ENCODE data around the gene LRFN2.

Gene LRFN2

GRCh38 chr6:40585651-40586269, 1.4 kb downstream of the LRFN2 start:
- no peak for DNase-seq

DNA sequence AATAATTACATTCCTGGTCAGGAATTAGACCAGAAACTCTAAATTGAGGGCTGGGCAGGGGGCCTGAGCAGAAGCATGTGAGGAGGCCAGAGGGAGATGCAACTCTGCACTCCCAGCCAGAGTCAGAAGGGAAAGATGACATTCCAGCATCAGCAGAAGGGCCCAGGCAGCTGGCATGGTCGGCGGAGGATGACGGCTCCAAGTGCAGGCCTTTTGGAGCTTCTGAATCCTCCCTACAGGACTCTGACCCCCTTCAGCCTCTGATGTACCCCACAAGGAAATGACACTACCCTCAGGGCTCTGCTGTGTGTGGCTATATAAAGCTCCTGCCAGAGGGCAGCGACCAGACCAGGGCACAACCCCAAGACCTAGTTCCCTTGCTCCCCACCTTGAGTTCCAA, 1.9 kb downstream of the LRFN2 start:
- DNase-seq: no peak

GRCh38 chr6:40584741-40585140, 2.4 kb downstream of the LRFN2 start:
- no peak for DNase-seq

DNA sequence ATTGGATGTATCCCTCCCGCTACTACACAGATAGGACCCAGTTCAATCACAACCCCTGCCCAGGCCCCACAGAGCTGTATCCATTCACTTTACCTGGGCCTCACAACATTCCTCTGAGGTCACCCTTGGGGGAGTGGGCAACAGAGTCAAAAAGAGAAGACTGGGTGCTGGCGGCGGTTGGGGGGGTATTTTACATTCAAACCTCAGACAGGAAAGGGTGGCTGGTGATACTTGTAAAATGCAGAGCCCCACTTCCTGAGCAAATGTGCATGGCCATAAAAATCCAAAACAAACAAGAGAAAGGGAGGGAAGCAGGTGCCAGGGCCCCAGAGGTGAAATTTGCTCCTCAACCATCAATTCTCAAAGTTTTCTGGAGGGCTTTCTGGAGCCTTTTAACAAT, 3.5 kb downstream of the LRFN2 start:
- no peak for DNase-seq

DNA sequence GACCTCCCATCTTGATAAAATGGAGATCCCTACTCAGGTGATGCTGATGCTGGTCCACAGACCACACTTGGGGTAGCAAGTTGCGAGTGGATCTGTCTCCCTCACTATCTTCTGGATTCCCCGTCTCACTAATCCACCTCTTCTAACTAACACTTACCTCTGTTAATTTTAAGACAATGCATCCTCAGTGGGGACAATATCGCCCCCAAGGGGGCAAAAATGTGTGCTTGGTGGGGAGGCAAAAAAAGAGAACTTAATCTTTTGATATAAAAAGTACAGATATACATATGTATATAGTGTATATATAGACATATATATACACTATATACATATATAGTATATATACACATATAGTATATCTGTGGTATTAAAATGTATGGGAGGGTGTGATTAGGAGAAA, 4.3 kb downstream of the LRFN2 start:
- no peak for DNase-seq

DNA sequence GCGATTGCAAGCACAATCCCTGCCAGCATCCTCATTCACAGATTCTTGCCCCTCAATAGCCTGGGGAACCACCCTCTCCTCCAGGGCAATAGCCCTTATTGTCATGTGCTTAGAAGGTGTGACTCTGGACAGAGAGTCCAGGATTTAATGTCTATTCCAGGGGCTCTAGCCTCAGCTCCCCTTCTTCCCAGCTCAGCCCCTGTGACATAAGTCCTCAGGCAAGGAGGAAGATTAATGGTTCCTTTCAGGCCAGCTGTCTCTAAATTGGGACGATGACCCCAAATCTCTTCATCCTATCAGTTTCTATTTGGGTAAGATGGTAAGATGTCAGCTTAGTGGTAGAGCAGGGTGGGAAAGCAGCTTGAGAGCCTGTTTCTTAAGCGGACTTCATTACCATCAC, 8.1 kb downstream of the LRFN2 start:
- DNase-seq: no peak

DNA sequence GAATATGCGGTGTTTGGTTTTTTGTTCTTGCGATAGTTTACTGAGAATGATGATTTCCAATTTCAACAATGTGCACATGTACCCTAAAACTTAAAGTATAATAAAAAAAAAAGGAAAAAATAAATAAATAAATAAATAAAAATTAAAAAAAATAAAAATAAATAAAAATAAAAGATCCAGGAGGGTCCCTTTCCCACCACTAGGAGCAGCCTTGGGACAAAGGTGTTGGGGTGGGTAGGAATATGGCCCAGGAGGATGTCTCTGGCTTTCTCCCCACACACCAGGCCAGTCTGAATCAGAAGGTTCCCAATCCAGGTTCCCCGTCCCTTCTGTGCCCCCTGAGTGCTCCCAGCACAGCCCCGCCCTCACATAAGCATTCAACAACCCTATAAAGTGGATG, 9.5 kb downstream of the LRFN2 start:
- DNase-seq: no peak

- DNase-seq: no peak
Measured at GRCh38 chr6:40573221-40573620, 13.9 kb downstream of the LRFN2 start.

DNA sequence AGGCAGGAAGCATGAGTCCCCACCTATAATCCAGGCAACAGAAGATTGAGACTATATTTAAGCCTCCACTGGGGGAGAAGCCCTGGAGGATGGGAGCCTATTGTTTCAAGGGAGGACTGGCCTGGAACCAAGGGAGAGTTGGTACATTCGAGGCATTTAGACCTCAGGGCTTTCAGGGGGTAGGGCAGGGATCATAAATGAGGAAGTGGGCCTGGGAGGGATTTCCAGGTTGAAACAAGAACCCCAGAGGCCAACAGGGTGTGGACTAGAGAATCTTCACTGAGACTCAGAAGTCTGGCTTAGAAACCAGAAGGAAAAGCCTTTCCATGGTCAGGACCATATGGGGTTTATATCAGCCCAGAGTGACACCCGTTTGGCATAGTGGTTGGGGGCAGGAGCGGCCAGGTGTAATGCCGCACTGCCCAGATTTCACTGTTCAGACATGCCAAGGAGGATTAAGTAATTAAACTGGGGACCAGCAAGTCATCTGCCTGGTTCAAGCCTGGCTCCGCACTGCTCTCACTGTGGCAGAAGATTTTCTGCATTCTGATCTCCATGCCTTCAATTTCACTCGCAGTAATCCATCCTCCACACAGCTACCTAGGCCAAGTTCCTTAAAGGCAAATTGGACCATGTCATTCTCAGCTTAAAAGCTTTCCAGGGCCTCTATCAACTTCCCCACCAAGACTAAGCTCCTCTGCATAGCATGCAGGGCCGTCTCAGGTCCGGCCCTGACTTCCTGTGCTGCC, 17.8 kb downstream of the LRFN2 start:
- DNase-seq: no peak

GRCh38 chr6:40568062-40568708, 19.0 kb downstream of the LRFN2 start:
- no peak for DNase-seq

GRCh38 chr6:40563111-40563510, 24.1 kb downstream of the LRFN2 start:
- DNase-seq: no peak

DNA sequence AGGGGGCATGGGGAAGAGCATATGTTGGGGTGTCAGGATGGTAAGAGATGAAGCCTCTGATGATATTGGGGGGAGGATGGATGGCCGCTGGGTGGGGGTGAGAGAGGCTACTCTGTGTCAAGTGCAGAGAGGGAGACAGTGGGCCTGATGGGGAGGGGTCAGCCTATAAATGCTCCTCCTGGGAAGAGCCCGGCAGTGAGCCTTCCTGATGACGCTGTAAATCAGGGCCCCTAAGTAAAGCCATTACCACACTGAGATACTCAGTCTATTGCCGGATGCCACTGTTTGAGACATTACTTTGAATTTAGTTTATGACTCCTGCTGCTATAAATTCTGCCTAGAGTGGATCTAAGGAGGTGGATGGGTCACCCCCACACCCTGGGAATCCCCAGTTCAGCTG, 28.1 kb downstream of the LRFN2 start:
- no peak for DNase-seq

DNA sequence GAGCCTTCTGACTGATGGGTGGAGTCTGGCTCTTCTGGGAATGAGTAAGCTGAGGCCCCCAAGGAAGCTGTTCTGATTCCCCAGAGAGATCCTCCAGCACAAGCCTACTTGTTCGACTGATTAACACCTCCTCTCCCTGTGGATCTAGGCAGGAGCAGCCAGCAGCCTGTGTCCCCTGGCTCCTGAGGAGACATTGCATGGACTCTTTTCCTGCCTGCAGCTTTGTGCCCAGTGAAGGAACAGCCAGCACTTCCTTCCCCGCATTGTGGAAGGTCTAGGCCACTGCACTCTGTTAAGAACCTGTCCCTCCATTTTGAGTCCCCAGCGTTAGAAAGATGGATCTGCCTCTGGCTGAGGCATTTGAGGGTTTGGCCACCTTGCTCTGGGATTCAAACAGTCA, 29.1 kb downstream of the LRFN2 start:
- no peak for DNase-seq

DNA sequence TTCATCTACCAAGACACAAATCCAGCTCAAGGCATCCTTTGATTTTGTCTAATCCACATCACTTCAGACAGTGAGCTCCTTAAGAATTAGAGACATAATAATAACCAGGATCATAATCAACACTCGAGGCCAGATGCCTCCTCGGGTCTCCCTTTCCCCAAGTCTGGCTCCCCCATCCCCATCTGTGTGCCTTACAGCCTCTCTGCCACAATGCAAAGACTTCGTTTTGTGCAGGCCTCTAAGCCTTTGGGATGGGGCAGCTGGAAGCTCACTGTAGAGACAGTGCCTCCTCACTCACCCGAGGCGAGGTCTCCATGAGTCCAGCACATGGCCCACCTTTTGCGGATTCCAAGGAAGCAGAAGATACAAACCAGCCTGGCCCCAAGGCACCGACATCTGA, 30.3 kb downstream of the LRFN2 start:
- no peak for DNase-seq

DNA sequence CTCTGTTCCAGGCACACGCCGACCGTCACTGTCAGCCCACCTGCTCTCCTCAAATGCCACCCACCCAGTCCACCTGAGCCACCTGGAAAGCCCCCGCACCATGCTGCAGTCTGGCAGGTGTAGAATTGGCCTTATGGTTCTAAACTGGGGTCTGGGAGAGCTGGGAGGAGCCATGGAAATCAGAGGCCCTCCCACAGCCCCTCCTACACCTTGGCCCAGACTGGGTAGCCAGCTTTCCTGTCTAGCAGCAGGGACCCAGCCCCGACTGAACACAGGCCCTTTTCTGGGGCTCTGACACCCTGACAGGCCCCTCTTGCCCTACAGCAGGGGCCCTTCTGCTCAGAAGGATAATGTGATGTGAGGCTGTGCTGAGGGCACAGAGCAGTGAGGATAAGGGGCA, 31.1 kb downstream of the LRFN2 start:
- no peak for DNase-seq

- no peak for DNase-seq
Measured at GRCh38 chr6:40555092-40555491, 32.1 kb downstream of the LRFN2 start.

DNA sequence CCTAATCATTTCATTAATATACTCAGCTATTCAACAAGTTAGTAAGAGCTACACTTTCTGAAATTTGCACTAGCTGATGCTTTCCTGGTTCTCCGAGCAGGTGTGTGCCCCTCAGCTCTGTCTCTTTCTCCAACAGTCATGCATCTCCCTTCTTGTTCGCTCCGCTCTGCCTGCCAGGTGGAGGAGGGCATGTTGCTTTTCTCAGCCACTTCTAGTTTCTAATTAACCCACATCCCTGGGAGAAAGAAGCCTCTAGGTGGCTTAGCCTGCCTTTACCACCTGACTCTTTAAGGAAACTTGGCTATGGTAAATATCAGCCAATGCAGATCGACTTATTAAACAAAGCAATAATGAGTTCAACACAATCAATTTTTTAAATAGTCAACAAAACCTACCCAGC, 34.2 kb downstream of the LRFN2 start:
- DNase-seq: no peak

DNA sequence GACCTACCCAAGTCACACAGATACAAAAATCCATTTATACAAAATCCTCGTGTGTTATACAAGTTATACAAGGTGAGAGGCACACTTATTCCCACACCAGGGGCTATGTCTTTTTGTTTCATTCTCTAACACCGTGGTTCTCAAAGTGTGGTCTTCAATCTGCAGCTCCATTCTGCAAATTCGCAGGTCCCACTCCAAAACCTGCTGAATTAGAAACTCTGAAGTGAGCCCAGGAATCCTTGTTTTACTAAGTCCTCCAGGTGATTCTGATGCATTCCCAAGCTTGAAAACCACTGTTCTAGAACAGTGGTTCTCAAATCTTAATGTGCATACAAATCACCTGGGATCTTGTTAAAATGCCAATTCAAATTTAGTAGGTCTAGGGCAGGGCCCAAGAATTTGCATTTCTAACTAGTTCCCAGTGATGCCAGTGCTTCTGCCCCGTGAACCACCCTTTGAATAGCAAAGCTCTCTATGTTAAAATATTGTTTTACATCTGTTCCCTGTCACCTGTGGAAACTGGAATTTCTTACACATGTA, 35.1 kb downstream of the LRFN2 start:
- no peak for DNase-seq

DNA sequence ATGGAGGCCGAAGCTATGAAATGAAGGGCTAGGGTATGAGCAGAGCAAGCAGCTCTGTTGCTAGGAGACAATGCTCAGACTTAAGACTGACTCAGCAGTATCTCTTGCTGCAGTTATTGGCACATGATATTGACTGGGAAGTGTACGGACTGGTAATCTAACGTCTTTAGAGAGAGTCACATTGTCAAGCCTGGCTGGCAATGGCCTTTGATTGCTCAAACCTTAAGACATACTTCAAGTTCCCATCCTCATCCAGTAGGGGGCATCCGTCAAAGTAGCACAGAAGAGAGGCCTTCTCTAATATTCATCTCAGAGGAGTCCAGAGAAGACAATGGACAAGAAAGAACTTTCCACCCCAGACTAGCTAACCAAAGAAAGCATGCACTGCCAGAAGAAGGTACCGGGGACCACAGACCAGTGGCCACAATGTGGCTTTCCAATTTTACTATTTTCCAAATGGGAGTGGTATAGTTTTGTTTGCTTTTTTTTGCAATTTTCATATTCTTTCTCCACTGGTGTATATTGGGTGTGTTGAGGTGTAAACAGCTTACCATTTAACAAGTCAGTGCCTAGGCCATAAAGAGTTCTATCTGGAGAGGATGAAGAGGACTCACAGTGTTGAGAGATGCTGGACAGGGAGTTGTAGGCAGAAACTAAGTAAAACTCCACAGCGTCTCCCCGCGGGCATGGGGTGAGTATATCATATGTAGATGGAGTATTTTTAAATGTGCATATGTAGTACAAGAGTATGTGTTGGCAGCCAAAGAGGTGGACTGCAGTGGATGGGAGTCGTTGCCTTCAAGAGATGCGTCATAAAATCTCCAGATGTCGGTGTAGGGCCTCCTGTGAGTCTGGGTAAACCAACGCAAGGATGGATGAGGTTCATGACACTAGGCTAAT, 36.7 kb downstream of the LRFN2 start:
- DNase-seq: no peak

- DNase-seq: no peak
Measured at GRCh38 chr6:40545954-40546353, 41.2 kb downstream of the LRFN2 start.

DNA sequence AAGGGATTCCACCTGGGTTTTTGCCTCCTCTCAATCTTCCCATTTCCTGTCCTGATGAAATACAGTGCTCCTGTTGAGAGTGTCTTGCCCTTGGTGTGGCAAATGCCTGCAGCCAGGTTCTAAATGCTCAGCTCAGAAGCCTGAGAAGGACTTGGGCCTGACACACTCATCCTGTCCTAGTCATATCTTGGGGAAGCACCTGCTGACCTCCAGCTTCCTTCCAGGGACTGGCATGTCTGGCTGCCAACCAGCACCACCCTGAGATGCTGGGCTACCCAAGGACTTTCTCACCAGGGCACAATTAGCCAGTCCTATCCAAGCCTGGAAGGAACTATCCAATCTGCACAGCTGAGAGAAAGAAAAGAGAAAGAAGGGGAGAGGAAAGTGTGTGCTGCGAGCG, 43.4 kb downstream of the LRFN2 start:
- no peak for DNase-seq

GRCh38 chr6:40543146-40543545, 44.0 kb downstream of the LRFN2 start:
- no peak for DNase-seq

DNA sequence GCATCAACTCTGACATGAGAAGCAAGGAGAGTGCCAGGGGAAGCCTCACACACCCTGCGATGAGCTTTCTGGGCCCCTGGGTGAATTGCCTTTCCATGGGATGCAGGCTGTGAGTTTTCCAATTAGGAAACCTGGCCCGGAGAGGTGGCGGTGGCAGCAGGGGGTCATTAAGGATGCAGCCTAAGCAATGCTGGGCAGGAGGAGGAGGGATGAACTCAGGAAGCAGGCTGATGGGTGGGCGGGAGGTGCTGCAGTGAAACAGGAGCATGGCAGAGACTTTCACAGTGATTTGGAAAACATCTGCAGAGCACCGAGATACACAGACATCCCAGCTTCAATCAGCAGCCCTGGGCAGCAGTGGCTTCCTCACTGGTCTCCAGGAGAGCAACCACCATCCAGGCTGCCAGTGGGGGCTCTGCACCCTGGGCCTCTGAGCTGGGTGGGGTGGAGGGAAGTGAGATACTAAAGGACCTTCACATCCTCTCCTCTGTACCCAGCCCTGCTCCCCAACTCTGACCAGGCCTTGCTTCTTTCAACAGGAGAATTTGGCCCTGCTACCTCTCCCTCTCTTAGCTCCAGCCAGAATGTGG, 44.9 kb downstream of the LRFN2 start:
- DNase-seq: no peak

Data from hippocampal formation (tissue), 2 donors.